ENCODE data around the gene MLX.
"Not testable (repeated sequence)": the region's sequence is repeated elsewhere in the genome, so short reads cannot be mapped to it uniquely, and the experiment has no call there.

MLX gene

GRCh38 chr17:42555961-42556617 is 10.8 kb upstream of the MLX start:
- not testable (repeated sequence) for DNase-seq

DNA sequence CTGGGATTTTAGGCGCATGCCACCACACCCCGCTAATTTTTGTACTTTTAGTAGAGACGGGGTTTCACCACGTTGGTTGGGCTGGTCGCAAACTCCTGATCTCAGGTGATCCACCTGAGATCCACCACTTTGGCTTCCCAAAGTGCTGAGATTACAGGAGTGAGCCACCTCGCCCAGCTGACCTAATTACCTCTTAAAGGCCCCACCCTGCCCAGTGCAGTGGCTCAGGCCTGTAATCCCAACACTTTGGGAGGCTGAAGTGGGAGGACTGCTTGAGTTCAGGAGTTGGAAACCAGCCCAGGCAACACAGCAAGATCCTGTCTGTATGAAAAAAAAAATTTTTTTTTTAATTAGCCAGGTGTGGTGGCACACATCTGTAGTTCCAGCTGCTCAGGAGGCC is 7.8 kb upstream of the MLX start:
- DNase-seq: no peak

GRCh38 chr17:42560246-42560645 is 6.7 kb upstream of the MLX start:
- DNase-seq: no peak

- DNase-seq: peak; percentile 96
Measured at GRCh38 chr17:42561897-42562387, 5.0 kb upstream of the MLX start, which contains the start of gene COASY. COASY (plus strand) TSS chr17:42562148; CDS start chr17:42562623, 475 bp downstream.

DNA sequence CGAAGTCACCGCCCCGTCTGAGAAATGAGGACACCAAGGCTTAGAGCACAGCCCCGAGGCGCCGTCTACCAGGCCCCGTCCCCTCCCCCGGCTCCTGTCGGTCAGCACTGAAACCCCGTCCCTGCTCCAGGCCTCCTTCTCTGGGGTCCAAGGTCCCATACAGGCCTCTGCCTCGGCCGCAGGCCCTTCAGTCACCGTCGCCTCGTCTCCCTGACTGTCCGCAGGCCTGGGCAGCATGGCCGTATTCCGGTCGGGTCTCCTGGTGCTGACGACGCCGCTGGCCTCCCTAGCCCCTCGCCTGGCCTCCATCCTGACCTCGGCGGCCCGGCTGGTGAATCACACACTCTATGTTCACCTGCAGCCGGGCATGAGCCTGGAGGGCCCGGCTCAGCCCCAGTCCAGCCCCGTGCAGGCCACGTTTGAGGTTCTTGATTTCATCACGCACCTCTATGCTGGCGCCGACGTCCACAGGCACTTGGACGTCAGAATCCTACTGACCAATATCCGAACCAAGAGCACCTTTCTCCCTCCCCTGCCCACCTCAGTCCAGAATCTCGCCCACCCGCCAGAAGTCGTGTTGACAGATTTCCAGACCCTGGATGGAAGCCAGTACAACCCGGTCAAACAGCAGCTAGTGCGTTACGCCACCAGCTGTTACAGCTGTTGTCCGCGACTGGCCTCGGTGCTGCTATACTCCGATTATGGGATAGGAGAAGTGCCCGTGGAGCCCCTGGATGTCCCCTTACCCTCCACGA is 4.3 kb upstream of the MLX start:
- no peak for DNase-seq

DNA sequence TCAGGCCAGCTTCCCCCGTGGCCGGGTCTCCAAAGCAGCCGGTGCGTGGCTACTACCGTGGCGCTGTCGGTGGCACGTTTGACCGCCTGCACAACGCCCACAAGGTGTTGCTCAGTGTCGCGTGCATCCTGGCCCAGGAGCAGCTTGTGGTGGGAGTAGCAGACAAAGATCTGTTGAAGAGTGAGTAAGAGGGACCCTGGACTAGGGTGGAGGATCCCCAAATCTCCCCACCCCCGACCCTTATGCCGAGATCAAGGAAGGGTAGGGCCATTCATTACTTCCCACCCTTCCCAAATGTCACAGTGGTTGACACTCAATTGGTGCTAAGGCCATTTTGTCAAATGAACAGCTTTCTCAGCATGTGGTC is 3.8 kb upstream of the MLX start:
- no peak for DNase-seq

- DNase-seq: no peak
Measured at GRCh38 chr17:42563543-42563942, 3.4 kb upstream of the MLX start.

- DNase-seq: no peak
Measured at GRCh38 chr17:42563950-42564349, 3.0 kb upstream of the MLX start.

GRCh38 chr17:42564815-42565522 is 1.9 kb upstream of the MLX start:
- DNase-seq: no peak

DNA sequence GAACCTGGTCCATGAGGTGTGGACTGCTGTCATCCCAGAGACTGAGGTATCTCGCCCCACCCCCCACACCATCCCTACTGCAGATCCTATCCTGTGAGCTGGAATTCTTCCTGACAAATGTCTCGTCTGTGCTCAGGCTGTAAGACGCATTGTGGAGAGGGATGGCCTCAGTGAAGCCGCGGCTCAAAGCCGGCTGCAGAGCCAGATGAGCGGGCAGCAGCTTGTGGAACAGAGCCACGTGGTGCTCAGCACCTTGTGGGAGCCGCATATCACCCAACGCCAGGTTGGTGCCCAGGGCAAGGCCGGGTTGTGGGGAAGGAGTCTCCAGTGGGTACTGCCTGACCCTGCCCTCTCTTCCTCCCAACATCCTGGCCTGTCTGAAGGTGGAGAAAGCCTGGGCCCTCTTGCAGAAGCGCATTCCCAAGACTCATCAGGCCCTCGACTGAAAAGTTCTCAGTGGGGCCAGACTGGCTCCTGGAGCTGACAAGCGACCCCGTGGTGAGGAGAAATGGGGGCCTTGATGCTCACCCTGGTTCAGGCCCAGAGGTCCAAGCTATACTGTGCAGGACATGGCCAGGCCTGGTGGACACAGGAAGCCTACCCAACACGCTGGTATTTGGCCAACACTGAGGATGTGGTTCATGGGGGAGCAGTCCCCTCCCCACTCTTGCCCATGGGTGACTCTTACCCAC is 1.2 kb upstream of the MLX start:
- DNase-seq: no peak

DNA sequence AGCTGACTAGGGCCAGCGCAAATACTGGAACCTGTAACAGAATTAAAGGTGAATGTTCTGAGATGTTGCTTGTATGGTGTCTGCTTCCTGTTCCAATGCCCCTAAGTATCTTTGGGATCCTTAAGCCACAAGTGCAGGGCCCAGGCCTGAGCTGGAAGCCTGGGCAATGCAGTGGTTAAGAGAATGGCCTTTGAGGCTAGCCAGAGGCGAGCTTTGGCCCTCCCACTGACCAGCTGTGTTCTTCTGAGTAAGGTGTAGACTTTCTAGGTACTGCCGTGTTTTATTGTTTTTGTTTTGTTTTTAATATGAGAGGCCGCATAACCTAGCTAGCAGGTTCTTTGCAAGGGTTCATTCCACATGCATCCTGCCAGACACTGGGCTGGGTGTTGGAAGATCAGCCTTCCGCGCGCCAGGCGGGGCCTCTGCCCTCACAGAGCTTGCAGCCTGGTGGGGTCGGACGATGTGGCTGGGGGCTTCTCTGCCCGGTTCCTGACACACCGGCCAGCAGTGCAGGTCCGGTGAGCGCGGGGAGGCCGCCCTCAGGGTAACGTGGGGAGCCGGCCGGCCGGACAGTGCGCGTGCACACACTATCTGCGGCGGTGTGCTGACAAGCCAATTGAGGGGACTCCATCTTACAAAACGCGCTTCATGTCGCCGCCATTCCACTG is 551 bp upstream of the MLX start:
- no peak for DNase-seq

DNA sequence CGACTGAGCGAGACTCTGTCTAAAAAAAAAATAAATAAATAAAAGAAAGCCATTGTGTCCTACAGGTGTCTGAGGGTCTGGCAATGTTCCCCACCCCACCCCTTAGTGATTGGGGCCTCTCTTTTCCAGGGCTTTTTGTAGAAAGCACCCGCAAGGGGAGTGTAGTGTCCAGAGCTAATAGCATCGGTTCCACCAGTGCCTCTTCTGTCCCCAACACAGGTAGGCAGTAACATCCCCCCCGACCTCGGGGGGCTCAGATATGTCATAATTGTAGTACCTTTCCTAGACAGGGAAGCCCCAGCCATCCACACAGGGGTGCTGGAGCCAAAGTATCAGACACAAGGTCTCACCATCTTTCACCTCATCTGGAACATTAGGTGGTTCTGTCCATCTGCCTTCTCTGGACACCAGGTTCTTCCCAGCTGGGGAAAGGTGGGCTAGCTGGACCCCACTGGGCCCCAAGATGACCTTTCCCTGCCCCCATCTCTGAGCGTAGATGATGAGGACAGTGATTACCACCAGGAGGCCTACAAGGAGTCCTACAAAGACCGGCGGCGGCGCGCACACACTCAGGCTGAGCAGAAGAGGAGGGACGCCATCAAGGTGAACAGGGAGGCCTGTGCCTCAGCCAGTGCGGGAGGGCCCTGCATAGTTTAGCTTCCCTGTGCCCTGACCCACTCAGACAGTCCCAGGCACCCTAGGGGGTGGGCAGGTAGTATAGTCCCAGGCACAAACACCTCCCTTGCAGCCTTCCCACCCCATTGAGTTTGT is 1.6 kb downstream of the MLX start:
- no peak for DNase-seq

- DNase-seq: no peak
Measured at GRCh38 chr17:42571435-42572225, 4.7 kb downstream of the MLX start.

- DNase-seq: no peak
Measured at GRCh38 chr17:42573095-42573494, 6.2 kb downstream of the MLX start.

GRCh38 chr17:42574463-42574862 is 7.6 kb downstream of the MLX start:
- DNase-seq: no peak

DNA sequence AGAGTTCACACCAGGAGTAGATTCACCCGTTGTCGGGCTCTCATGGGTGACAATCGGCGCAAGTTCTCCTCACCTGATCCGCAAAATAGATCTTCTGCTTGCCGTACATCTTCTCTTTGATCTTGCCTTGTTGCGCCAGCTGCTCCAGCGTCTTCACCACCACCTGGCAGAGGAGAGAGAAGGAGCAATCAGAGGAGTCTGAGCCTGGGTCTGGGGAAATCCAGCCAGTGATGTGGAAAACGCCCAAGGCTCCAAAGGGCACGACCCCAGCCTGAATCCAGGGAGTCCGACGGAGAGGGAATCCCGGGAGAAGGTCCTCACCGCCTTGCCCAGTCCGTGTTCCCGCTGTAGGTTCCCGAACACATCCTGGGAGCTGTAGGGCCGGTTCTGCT is 10.2 kb downstream of the MLX start:
- DNase-seq: no peak

DNA sequence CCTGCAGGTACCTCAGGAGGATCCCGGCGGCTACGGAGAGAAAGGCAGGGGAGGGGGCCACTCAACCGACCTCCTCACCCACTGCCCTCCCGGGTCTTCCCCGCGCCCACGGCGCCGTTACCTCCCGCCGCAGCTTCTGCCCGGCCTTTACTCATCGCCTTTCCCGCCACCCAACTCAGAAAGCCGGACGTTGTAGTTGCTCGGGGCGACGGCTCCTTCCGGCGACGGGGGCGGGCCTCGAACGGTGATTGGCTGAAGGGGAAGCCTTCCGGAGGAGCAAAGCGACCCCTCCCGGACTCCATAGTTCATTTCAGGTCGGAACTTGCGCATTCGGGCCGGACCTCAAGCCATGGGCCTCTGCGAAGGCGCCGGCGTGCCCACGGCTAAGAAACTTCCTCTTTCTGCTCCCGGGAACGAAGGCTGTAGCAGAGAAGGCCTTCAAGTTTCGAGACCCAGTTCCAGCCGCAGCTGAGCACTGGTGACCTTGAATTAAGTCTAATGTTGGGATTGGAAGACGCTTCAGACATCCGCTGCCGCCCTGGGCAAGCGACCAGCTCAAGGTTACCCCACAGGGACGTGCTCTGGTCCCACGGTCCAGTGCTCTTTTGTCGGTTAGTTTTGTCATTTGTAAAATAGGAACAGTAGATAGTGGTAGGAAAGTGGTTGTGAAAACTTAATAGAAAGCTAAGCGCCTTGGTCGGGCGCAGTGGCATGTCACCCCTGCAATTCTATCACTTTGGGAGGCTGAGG is 10.8 kb downstream of the MLX start, which contains the start of gene PSMC3IP:
Gene PSMC3IP, minus strand, starts transcription at position 198 of the 750 bp plus-strand sequence. Its CDS starts 43 bp downstream, at position 155.
- peak; percentile 98 for DNase-seq

- DNase-seq: peak; percentile 80
Measured at GRCh38 chr17:42578282-42578869, 11.5 kb downstream of the MLX start.

DNA sequence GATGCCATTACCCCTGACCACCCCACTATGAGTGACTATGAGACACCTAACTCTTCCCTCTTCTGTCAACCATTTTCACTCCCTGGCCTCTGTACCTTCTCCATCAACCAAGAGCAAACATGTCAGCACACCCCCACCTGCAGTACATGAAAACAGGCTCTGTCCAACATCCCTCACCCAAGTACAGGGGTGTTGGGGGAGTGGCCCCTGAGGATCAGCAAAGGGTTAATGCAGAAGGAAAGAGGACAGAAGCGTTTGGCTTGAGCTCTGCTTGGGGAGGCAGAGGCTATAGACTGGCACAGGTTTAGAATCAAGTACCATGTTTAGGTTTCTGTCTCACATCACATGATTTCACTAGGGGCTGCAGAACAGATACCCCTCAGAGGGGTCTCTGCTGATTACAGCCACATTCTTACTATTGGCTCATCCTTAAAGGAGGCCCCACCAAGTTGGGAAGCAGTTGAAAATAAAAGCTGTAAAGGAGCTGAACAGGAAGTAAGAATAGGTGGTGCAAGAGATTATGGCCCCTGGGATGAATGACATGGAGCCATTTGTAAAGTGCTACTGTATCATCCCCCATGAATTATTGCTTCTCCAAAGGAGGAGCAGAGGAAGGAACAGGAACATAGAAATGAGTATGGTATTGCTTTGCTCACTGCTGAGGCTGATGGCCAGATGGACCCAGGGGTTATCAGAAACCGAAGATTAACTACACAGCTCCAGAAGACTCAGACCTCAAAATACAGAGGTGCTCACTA is 13.1 kb downstream of the MLX start:
- DNase-seq: no peak
